Transverse colon (tissue), 4 donors: ENCODE measurements around the gene CDK12. TPM values are rescaled to one million over a fixed set of nuclear protein-coding genes. Genes with fewer than 3 reads are reported as not detected.
"Not testable (repeated sequence)": the region's sequence is repeated elsewhere in the genome, so short reads cannot be mapped to it uniquely, and the experiment has no call there.

Source experiments
- DNase-seq: peaks from one replicate; pipeline ENCODE4 v3.0.0-alpha.2; 2019
- H3K27ac ChIP-seq, 4 donors: fragments of 200-600 bp; sonication (generic); 2 replicates each; pipeline ENCODE4 v1.5.1; 2016 to 2018; ENCODE audit warnings: inconsistent platforms in 4 of 4
- H3K27me3 ChIP-seq: fragments of 200-600 bp; sonication (generic); 2 replicates; pipeline ENCODE4 v1.5.1; 2017; ENCODE audit warnings: inconsistent platforms
- H3K36me3 ChIP-seq, 4 donors: fragments of 200-600 bp; sonication (generic); 2 replicates each; pipeline ENCODE4 v1.5.1; 2017 to 2019; ENCODE audit warnings: inconsistent platforms in 4 of 4
- H3K4me1 ChIP-seq, 4 donors: fragments of 200-600 bp; sonication (generic); 2 replicates each; pipeline ENCODE4 v1.5.1; 2017 to 2020; ENCODE audit warnings: inconsistent platforms in 4 of 4
- H3K4me3 ChIP-seq, 4 donors: fragments of 200-600 bp; sonication (generic); 1 replicate in 1 of 4; 2 replicates in 3 of 4; pipeline versions ENCODE4 v1.5.1 to v1.6.1; 2017 to 2019; ENCODE audit warnings: inconsistent platforms in 4 of 4
- H3K9me3 ChIP-seq, 2 donors: fragments of 200-600 bp; sonication (generic); 2 replicates each; pipeline ENCODE4 v1.5.1; 2017 to 2019; ENCODE audit warnings: inconsistent platforms in 2 of 2
- CTCF ChIP-seq, 5 experiments: fragments of 200-600 bp in 3 of 5; fragments of 450-650 bp in 2 of 5; sonication (generic) in 3 of 5; IDR thresholded peaks; 1 replicate in 2 of 5; 2 replicates in 3 of 5; pipeline ENCODE4 v1.5.1; 2016 to 2017; ENCODE audit warnings: antibody characterized with exemption in 5 of 5, inconsistent platforms in 3 of 5, mild to moderate bottlenecking in 2 of 5, moderate library complexity in 1 of 5
- EP300 ChIP-seq: sonication (generic); formaldehyde crosslinking; IDR thresholded peaks from one replicate; pipeline ENCODE4 v1.6.1; 2017; ENCODE audit warnings: antibody characterized with exemption, low read depth
- POLR2A ChIP-seq: fragments of 450-650 bp; IDR thresholded peaks from one replicate; pipeline ENCODE4 v1.6.1; 2016; ENCODE audit warnings: antibody characterized with exemption, mild to moderate bottlenecking, moderate library complexity
- POLR2AphosphoS5 ChIP-seq, 3 donors: sonication (generic); formaldehyde crosslinking; IDR thresholded peaks; one replicate each; pipeline ENCODE4 v1.6.1; 2016; ENCODE audit warnings: antibody characterized with exemption in 3 of 3
- WGBS, 2 donors: methylation state at CpG; one replicate each; pipeline ENCODE4 v1.1.5; 2018; ENCODE audit warnings: low coverage in 1 of 2; 5-methylcytosine and 5-hydroxymethylcytosine counted together
- in situ Hi-C, 4 donors: fragments of 200-750 bp; cut with MboI; loops; one replicate each; pipeline versions ENCODE4 v1.15.0 to v1.15.1; 2017; ENCODE audit warnings: low sequenced_read_pairs in 3 of 4, low pct_ligation_motif_present in 1 of 4, low pct_unique_long_range_greater_than_20kb in 1 of 4
- intact Hi-C: fragments of 100-400 bp; cut with DNase I; formaldehyde crosslinking; loops from one replicate; pipeline ENCODE4 v1.15.1; 2023; ENCODE audit warnings: low total_unique reads
- total RNA-seq, 4 donors: library from RNA; depleted of rRNA; stranded (reverse); fragments of >200 nt; gene quantifications; one replicate each; pipeline ENCODE4 v1.1.0, GENCODE V29; 2016

CDK12 gene
- total RNA-seq, 4 donors from 2014 or later, result 31.4 to 66.5 (median 49.4) TPM

GRCh38 chr17:39534768-39535405 is 73.6 kb downstream of the CDK12 start:
- in situ Hi-C loops, result no loop called here
- Histone ChIP-seq H3K4me1 (peaks cover 0 to 3% (median 0%) of the 10 kb centered on the region in 4 donors), H3K9me3 (no peaks in the 10 kb centered on the region), H3K4me3 (no peak overlapping the region), H3K27ac (no peak overlapping the region), H3K27me3 (no peaks in the 10 kb centered on the region), H3K36me3 (peaks cover 0 to 11% (median 5%) of the 10 kb centered on the region in 4 donors)
- TF ChIP-seq POLR2AphosphoS5 (IDR thresholded peaks at IDR 0.05) (no peak), POLR2A (no peak), CTCF (IDR thresholded peaks at IDR 0.05) (no peak), EP300 (no peak)
- intact Hi-C loops, result no loop called here
- DNase-seq, result no peak
- 95 to 100% methylated on average over 1 to 3 of the region's 3 CpGs for WGBS, 2 donors

- no peak overlapping the region for H3K27ac ChIP-seq
- H3K4me1 ChIP-seq, result peaks cover 0 to 3% (median 0%) of the 10 kb centered on the region in 4 donors
- H3K4me3 ChIP-seq, result no peak overlapping the region
- H3K27me3 ChIP-seq, result no peaks in the 10 kb centered on the region
- DNase-seq, result no peak
- intact Hi-C loops (no loop called here), in situ Hi-C loops (no loop called here)
- TF ChIP-seq EP300, result no peak
- no peaks in the 10 kb centered on the region for H3K9me3 ChIP-seq
- peaks cover 0 to under 1% (median 0%) of the 10 kb centered on the region in 4 donors for H3K36me3 ChIP-seq
Observed at GRCh38 chr17:39536468-39536867, 75.2 kb downstream of the CDK12 start.

- intact Hi-C loops, H3K27me3 ChIP-seq, H3K4me3 ChIP-seq, DNase-seq, in situ Hi-C loops, H3K4me1 ChIP-seq, H3K9me3 ChIP-seq, H3K27ac ChIP-seq, H3K36me3 ChIP-seq: not testable (repeated sequence)
- WGBS, 2 donors, result 73 to 94% methylated on average over 2 of the region's 2 CpGs
Observed at GRCh38 chr17:39537364-39537763, 76.1 kb downstream of the CDK12 start.

- H3K9me3 ChIP-seq, result no peaks in the 10 kb centered on the region
- no peaks in the 10 kb centered on the region for H3K36me3 ChIP-seq
- intact Hi-C loops, result no loop called here
- TF ChIP-seq CTCF (IDR thresholded peaks at IDR 0.05), result no peak
- no peak for TF ChIP-seq POLR2A
- no peak for TF ChIP-seq EP300
- TF ChIP-seq POLR2AphosphoS5 (IDR thresholded peaks at IDR 0.05), result no peak
- no peak overlapping the region for H3K27ac ChIP-seq
- H3K4me3 ChIP-seq, result no peak overlapping the region
- in situ Hi-C loops, result no loop called here
- H3K4me1 ChIP-seq, result no peaks in the 10 kb centered on the region
- DNase-seq, result no peak
- no peaks in the 10 kb centered on the region for H3K27me3 ChIP-seq
- WGBS, 2 donors, result 50 to 55% methylated on average over 2 to 3 of the region's 3 CpGs
Observed at GRCh38 chr17:39538866-39539265, 77.6 kb downstream of the CDK12 start.

- H3K27ac ChIP-seq, result no peak overlapping the region
- H3K9me3 ChIP-seq, result no peaks in the 10 kb centered on the region
- in situ Hi-C loops (no loop called here), intact Hi-C loops (loop anchor here (10.0 kb wide), 1 partner anchor 204 kb away; no protein-coding TSS in a partner anchor)
- H3K4me1 ChIP-seq, result no peaks in the 10 kb centered on the region
- no peaks in the 10 kb centered on the region for H3K27me3 ChIP-seq
- H3K36me3 ChIP-seq, result peaks cover 0 to 5% (median 0%) of the 10 kb centered on the region in 4 donors
- 88% methylated on average over 9 of the region's 9 CpGs; no CpG with 5 or more reads in 1 of the 2 donors for WGBS, 2 donors
- H3K4me3 ChIP-seq, result no peak overlapping the region
- no peak for DNase-seq
- TF ChIP-seq POLR2AphosphoS5 (IDR thresholded peaks at IDR 0.05) (no peak), CTCF (IDR thresholded peaks at IDR 0.05) (no peak), POLR2A (no peak), EP300 (no peak)
Observed at GRCh38 chr17:39540611-39541010, 79.3 kb downstream of the CDK12 start.
